H4 (cell line): ENCODE results near the gene TSACC. TPM values are rescaled to one million over a fixed set of nuclear protein-coding genes. Genes with fewer than 3 reads are reported as not detected.

Experiments
- DNase-seq: peaks from one replicate; pipeline ENCODE4 v3.0.0-alpha.2; 2015; ENCODE audit warnings: low spot score
- total RNA-seq: library from RNA; depleted of rRNA; stranded (reverse); fragments of >200 nt; shearing (Covaris generic); gene quantifications from 2 replicates; pipeline ENCODE4 v1.2.3, GENCODE V29; 2014

Gene TSACC
- total RNA-seq, 1 experiment from 2014 or later = 0.23 TPM

- DNase-seq = no peak
Measured at GRCh38 chr1:156376146-156376545, 37.8 kb downstream of the TSACC start.

- DNase-seq = no peak
Measured at GRCh38 chr1:156376958-156377919, 38.9 kb downstream of the TSACC start.

- no peak for DNase-seq
Measured at GRCh38 chr1:156378557-156378956, 40.2 kb downstream of the TSACC start.

GRCh38 chr1:156379420-156380165 is 41.3 kb downstream of the TSACC start:
- peak; percentile 54 for DNase-seq

GRCh38 chr1:156382561-156382960 is 44.2 kb downstream of the TSACC start:
- DNase-seq = no peak

- DNase-seq = peak; percentile 66
Measured at GRCh38 chr1:156383023-156383422, 44.7 kb downstream of the TSACC start.

GRCh38 chr1:156384007-156384406 is 45.7 kb downstream of the TSACC start:
- DNase-seq = no peak

GRCh38 chr1:156384658-156385057 is 46.3 kb downstream of the TSACC start:
- no peak for DNase-seq

- DNase-seq = peak; percentile 60
Measured at GRCh38 chr1:156385534-156386031, 47.3 kb downstream of the TSACC start.

GRCh38 chr1:156386134-156386901 is 48.0 kb downstream of the TSACC start:
- DNase-seq = no peak

- DNase-seq = no peak
Measured at GRCh38 chr1:156386949-156387869, 48.9 kb downstream of the TSACC start.

- DNase-seq = no peak
Measured at GRCh38 chr1:156387870-156388173, 49.5 kb downstream of the TSACC start.

GRCh38 chr1:156388174-156389137 is 50.1 kb downstream of the TSACC start:
- no peak for DNase-seq

GRCh38 chr1:156389311-156389710 is 51.0 kb downstream of the TSACC start:
- no peak for DNase-seq

GRCh38 chr1:156390469-156391365 is 52.4 kb downstream of the TSACC start:
- no peak for DNase-seq

GRCh38 chr1:156391366-156391677 is 53.0 kb downstream of the TSACC start:
- DNase-seq = no peak

GRCh38 chr1:156391701-156392100 is 53.4 kb downstream of the TSACC start:
- no peak for DNase-seq

- DNase-seq = no peak
Measured at GRCh38 chr1:156392452-156392853, 54.1 kb downstream of the TSACC start.

- no peak for DNase-seq
Measured at GRCh38 chr1:156393095-156393494, 54.8 kb downstream of the TSACC start.
